ENCODE results near the gene COL19A1. TPM values are rescaled to one million over a fixed set of nuclear protein-coding genes. Genes with fewer than 3 reads are reported as not detected.

COL19A1 gene
- total RNA-seq, 1 donor from 2014 or later: not detected

- H3K4me1 ChIP-seq: no peaks in the 10 kb centered on the region
- no peaks in the 10 kb centered on the region for H3K36me3 ChIP-seq
- ATAC-seq (no peak), DNase-seq (no peak)
- no peaks in the 10 kb centered on the region for H3K9me3 ChIP-seq
- TF ChIP-seq CTCF (IDR thresholded peaks at IDR 0.05): no peak
- H3K27ac ChIP-seq: no peak overlapping the region
- peaks cover 5% of the 10 kb centered on the region for H3K27me3 ChIP-seq
- intact Hi-C loops (cut with DNase I): no loop called here
- H3K4me3 ChIP-seq: no peak overlapping the region
These were observed 342.0 kb downstream of the COL19A1 start for GRCh38 chr6:70208235-70208790.

GRCh38 chr6:70210462-70210861, 344.1 kb downstream of the COL19A1 start:
- peaks cover 5% of the 10 kb centered on the region for H3K27me3 ChIP-seq
- H3K27ac ChIP-seq: no peak overlapping the region
- no peaks in the 10 kb centered on the region for H3K9me3 ChIP-seq
- no peak overlapping the region for H3K4me3 ChIP-seq
- no peak for TF ChIP-seq CTCF (IDR thresholded peaks at IDR 0.05)
- H3K36me3 ChIP-seq: no peaks in the 10 kb centered on the region
- DNase-seq: no peak
- intact Hi-C loops (cut with DNase I): no loop called here
- ATAC-seq: no peak
- no peaks in the 10 kb centered on the region for H3K4me1 ChIP-seq

GRCh38 chr6:70215460-70216108, 349.2 kb downstream of the COL19A1 start:
- no peak for ATAC-seq
- H3K9me3 ChIP-seq: no peaks in the 10 kb centered on the region

GRCh38 chr6:70216767-70217166, 350.4 kb downstream of the COL19A1 start:
- no peak overlapping the region for H3K4me3 ChIP-seq
- no peak for TF ChIP-seq CTCF (IDR thresholded peaks at IDR 0.05)
- no peak for ATAC-seq
- H3K36me3 ChIP-seq: no peaks in the 10 kb centered on the region
- H3K9me3 ChIP-seq: no peaks in the 10 kb centered on the region
- H3K27ac ChIP-seq: no peak overlapping the region
- intact Hi-C loops (cut with DNase I): no loop called here
- H3K4me1 ChIP-seq: no peaks in the 10 kb centered on the region
- DNase-seq: no peak
- H3K27me3 ChIP-seq: peaks cover 5% of the 10 kb centered on the region

More at GRCh38 chr6:70215460-70216108, 349.2 kb downstream of the COL19A1 start:
- H3K4me3 ChIP-seq: no peak overlapping the region
- no peaks in the 10 kb centered on the region for H3K4me1 ChIP-seq
- intact Hi-C loops (cut with DNase I): no loop called here
- H3K27ac ChIP-seq: no peak overlapping the region
- DNase-seq: no peak
- peaks cover 5% of the 10 kb centered on the region for H3K27me3 ChIP-seq
- TF ChIP-seq CTCF (IDR thresholded peaks at IDR 0.05): no peak
- no peaks in the 10 kb centered on the region for H3K36me3 ChIP-seq

- ATAC-seq (no peak), DNase-seq (no peak)
- no peaks in the 10 kb centered on the region for H3K9me3 ChIP-seq
- H3K4me1 ChIP-seq: no peaks in the 10 kb centered on the region
- intact Hi-C loops (cut with DNase I): no loop called here
- H3K4me3 ChIP-seq: no peak overlapping the region
- no peak for TF ChIP-seq CTCF (IDR thresholded peaks at IDR 0.05)
- no peaks in the 10 kb centered on the region for H3K27me3 ChIP-seq
- no peaks in the 10 kb centered on the region for H3K36me3 ChIP-seq
- H3K27ac ChIP-seq: no peak overlapping the region
These were observed 353.7 kb downstream of the COL19A1 start for GRCh38 chr6:70219943-70220613.
